NOMO-1 treated with dmso at 0.1 percent for 144 hours (cell line): Measurements from ENCODE around the gene GLS.
"Not testable (repeated sequence)": the region's sequence is repeated elsewhere in the genome, so short reads cannot be mapped to it uniquely, and the experiment has no call there.

ENCODE experiments used
- DNase-seq: peaks from one replicate; lab custom pipeline; 2025; ENCODE audit not compliant: unreplicated experiment; lab: John Stamatoyannopoulos, UW

The GLS gene

GRCh38 chr2:190855245-190855644 lies 25.4 kb upstream of the GLS start:
- no peak for DNase-seq

DNA sequence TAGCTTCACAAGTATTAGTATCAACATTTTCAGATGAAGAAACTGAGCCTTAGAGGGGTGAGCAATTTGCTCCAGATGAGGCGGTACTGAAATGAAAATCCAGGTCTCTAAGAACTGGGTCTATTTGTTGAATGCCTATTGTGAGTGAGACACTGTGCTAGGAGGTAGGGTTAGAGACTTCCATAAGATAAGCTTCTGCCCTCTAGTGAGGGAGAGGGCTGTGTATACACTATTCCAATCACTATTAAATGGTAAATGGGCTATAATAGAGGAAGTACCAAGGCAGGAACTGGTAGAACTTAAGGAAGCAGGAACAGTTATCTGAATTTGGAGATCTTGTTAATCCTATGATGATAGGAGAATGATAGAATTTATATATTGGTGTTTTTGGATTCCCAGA lies 23.6 kb upstream of the GLS start:
- no peak for DNase-seq

DNA sequence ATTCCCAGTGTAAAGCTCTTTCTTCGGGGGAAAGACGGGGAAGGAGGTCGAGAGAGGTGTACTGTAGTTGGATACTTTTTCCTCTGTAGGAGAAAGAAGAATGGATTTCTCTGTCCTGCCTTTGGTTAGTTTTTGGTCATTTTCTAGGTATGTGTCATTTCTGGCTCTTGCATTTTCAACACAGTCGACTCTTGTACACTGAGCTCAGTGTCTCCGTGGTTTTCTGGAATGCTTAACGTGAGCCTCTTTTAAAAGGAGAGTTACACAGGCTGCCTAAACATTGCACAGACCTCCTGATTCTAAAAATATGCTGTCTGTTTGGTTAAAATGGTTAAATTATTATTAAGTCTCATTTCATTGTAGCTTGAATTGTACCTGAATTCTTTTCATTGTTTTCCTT lies 21.8 kb upstream of the GLS start:
- DNase-seq, result no peak

DNA sequence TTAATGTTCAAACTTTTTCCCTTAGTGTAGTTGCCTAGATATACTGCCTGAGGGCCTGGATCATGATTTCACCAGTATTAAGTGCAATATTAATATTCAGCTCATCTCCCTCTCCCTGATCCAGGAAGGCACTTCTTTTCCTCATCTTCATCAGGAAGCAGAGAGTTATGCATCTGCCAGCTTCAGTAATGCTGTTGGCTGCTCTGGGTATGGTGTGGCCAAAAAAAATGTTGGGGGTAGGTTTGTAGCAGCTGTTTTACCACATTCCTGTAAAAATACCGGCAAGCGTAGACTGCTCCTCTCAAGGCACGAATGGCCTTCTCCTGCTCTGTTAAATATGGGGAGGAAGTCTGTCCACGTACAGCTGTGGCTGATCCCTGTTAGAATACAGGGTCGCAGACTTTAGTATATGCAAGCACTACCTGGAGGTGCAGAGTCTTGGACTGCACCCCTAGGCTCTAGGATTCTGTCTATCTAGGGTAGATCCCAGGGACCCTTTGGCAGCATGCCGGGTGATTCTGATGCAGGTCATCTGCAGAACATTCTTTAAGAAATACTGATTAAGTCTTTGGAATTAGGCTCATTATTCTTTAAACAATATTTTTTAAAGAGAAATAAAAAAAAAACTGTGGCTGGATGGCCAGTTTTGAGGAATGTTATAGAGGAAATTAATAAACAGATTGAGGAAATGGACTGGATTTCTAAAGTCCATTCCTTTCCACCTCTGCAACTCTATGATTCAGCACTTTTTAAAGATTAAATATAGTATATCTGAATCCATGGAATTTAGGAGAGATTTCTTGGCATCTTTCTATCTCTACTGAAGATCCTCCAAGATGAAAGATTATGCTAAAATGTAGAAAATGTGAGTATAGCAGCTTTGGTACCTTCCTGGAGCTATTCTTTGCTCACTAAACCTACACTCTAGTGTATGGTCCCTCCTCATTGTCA lies 21.0 kb upstream of the GLS start:
- no peak for DNase-seq

GRCh38 chr2:190860985-190861680 lies 19.5 kb upstream of the GLS start:
- no peak for DNase-seq

DNA sequence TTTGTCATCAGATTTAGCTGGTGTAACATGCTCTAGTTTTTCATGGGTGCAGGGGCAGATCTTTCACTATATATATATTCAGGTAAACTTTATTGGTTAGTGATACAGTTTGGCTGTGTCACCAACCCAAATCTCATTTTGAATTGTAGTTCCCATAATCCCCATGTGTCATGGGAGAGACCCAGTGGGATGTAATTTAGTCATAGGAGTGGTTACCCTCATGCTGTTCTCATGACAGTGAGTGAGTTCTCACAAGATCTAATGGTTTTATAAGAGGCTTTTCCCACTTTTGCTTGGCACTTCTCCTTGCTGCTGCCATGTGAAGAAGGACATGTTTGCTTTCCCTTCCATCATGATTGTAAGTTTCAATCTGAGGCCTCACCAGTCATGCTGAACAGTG lies 18.5 kb upstream of the GLS start:
- not testable (repeated sequence) for DNase-seq

- no peak for DNase-seq
Observed at GRCh38 chr2:190862571-190862991, 18.0 kb upstream of the GLS start.

GRCh38 chr2:190863946-190864345 lies 16.7 kb upstream of the GLS start:
- DNase-seq, result no peak

GRCh38 chr2:190864375-190864774 lies 16.2 kb upstream of the GLS start:
- DNase-seq, result no peak

DNA sequence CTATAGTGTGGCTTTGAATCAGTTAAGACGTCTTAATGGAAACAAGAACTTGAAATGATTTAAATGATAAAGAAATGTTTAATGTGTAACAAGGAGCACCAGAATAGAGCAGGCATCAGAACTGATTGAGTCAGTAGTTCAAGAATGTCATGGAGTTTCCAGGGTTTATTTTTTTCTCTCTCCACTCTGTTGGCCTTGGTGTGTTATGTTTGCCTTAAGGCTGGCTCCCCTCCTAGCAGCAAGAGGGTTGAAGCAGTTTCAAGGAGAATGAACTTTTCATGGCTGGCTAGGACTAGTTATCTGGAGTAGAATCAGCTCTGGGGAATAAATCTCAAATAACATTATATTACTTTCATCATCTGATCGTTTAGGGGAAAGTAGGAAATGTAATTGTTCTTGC lies 13.4 kb upstream of the GLS start:
- no peak for DNase-seq

GRCh38 chr2:190867832-190868231 lies 12.8 kb upstream of the GLS start:
- no peak for DNase-seq

DNA sequence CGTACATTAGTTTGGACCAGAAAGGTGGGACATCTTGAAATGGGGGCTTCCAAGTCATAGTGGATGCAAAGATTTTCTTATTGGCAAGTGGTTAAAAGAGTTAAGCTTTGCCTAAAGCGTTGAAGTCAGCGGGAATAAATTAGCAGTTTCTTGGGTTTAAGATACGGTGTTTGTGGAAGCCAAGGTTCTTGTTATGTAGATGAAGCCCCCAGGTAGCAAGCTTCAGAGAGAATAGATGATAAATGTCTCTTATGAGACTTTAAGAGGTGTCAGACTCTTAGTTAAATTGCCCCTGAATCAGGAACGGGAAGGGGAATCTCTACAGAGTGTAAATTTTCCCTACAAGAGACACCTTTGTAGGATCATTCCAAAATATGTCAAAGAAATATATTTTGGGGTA lies 10.9 kb upstream of the GLS start:
- no peak for DNase-seq

- DNase-seq, result not testable (repeated sequence)
Observed at GRCh38 chr2:190873451-190873850, 7.2 kb upstream of the GLS start.

GRCh38 chr2:190875891-190876290 lies 4.7 kb upstream of the GLS start:
- no peak for DNase-seq

DNA sequence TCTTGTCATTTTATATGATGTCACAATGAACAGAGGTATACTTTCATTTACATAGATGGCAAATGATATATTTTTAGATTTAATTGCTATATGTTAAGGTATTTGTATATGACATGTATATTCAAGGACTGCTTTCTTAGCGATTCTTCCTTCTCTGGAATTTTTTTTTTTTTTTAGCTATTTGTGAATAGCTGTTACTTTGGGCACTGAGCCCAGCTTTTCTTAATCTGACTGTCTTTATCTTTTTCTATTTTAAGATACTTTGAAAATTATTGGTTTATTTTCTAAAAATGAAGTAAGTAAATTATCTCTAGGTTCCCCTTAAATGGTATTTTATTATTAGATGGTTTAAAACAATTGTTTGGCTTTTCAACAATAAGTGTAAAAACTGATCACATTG lies 4.0 kb upstream of the GLS start:
- no peak for DNase-seq

DNA sequence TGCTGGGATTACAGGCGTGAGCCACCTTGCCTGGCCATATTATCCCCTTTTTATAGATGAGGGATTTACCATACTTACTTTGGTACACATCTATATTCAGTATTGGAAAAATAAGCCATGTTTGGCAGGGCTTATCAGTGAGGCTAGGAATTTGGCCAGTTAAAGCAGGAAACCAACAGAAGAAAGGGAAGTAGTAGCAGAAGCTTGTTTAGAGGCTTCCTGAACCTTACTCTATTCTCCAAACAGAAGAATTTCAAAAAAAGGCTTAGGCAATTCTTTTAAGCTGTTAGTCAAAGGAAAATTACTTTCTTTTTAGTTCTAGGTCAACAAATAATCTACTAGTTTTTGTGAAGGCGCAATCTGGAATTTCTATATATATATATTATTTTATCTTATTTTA lies 3.2 kb upstream of the GLS start:
- DNase-seq, result no peak

GRCh38 chr2:190879474-190880377 lies 895 bp upstream of the GLS start:
- DNase-seq, result no peak

GRCh38 chr2:190881084-190881597 lies 520 bp downstream of the GLS start:
- no peak for DNase-seq

- DNase-seq, result peak; percentile 65
Observed at GRCh38 chr2:190881598-190882410, 1.2 kb downstream of the GLS start.

DNA sequence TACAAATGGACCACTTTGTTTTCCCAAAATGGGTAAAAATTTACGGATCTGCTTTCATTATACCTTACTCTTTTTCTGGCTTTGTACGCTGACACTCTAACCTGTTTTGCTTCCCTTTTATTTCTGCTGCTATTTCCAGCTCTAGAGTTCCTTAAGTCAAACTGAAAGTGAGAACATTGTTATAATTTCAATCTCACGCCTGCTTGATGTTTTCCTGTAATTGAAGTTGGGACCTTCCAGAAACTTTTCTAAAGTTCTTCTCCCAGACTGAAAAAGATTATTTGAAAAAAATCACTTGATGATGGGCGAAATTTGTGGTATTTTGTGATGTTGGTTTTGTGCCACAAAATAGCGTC lies 1.8 kb downstream of the GLS start:
- DNase-seq, result peak; percentile 29
